Measurements from ENCODE around the gene MEGF11.

Gene MEGF11

GRCh38 chr15:66239514-66239913 lies 14.0 kb downstream of the MEGF11 start:
- TF ChIP-seq, protein P1, sequence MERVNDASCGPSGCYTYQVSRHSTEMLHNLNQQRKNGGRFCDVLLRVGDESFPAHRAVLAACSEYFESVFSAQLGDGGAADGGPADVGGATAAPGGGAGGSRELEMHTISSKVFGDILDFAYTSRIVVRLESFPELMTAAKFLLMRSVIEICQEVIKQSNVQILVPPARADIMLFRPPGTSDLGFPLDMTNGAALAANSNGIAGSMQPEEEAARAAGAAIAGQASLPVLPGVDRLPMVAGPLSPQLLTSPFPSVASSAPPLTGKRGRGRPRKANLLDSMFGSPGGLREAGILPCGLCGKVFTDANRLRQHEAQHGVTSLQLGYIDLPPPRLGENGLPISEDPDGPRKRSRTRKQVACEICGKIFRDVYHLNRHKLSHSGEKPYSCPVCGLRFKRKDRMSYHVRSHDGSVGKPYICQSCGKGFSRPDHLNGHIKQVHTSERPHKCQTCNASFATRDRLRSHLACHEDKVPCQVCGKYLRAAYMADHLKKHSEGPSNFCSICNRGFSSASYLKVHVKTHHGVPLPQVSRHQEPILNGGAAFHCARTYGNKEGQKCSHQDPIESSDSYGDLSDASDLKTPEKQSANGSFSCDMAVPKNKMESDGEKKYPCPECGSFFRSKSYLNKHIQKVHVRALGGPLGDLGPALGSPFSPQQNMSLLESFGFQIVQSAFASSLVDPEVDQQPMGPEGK (CRISPR knock-in tag; IDR thresholded peaks at IDR 0.05; ENCODE audit: borderline replicate concordance) = no peak
- TF ChIP-seq ESRRG (CRISPR knock-in tag; IDR thresholded peaks at IDR 0.05) (no peak), PPARA (CRISPR knock-in tag; IDR thresholded peaks at IDR 0.05; ENCODE audit: borderline replicate concordance) (no peak)
- TF ChIP-seq, protein P2, sequence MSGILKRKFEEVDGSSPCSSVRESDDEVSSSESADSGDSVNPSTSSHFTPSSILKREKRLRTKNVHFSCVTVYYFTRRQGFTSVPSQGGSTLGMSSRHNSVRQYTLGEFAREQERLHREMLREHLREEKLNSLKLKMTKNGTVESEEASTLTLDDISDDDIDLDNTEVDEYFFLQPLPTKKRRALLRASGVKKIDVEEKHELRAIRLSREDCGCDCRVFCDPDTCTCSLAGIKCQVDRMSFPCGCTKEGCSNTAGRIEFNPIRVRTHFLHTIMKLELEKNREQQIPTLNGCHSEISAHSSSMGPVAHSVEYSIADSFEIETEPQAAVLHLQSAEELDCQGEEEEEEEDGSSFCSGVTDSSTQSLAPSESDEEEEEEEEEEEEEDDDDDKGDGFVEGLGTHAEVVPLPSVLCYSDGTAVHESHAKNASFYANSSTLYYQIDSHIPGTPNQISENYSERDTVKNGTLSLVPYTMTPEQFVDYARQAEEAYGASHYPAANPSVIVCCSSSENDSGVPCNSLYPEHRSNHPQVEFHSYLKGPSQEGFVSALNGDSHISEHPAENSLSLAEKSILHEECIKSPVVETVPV (CRISPR knock-in tag; IDR thresholded peaks at IDR 0.05) = no peak
- no peak for ATAC-seq

- TF ChIP-seq TOX (CRISPR knock-in tag; IDR thresholded peaks at IDR 0.05; ENCODE audit: borderline replicate concordance) (no peak), ZNF70 (CRISPR knock-in tag; IDR thresholded peaks at IDR 0.05) (no peak), ZC3H10 (CRISPR knock-in tag; IDR thresholded peaks at IDR 0.05) (no peak)
- no peak for ATAC-seq
Observed at GRCh38 chr15:66238318-66238717, 15.2 kb downstream of the MEGF11 start.

- TF ChIP-seq TOX (CRISPR knock-in tag; IDR thresholded peaks at IDR 0.05; ENCODE audit: borderline replicate concordance) = no peak
- no peak for TF ChIP-seq ZNF8 (CRISPR knock-in tag; IDR thresholded peaks at IDR 0.05)
- TF ChIP-seq SNAI2 (CRISPR knock-in tag; IDR thresholded peaks at IDR 0.05) = no peak
- no peak for TF ChIP-seq ZFP30 (CRISPR knock-in tag; IDR thresholded peaks at IDR 0.05)
- TF ChIP-seq, protein P1 (CRISPR knock-in tag; IDR thresholded peaks at IDR 0.05; ENCODE audit: borderline replicate concordance) = no peak
- no peak for ATAC-seq
Observed at GRCh38 chr15:66237513-66238235, 15.9 kb downstream of the MEGF11 start.

DNA sequence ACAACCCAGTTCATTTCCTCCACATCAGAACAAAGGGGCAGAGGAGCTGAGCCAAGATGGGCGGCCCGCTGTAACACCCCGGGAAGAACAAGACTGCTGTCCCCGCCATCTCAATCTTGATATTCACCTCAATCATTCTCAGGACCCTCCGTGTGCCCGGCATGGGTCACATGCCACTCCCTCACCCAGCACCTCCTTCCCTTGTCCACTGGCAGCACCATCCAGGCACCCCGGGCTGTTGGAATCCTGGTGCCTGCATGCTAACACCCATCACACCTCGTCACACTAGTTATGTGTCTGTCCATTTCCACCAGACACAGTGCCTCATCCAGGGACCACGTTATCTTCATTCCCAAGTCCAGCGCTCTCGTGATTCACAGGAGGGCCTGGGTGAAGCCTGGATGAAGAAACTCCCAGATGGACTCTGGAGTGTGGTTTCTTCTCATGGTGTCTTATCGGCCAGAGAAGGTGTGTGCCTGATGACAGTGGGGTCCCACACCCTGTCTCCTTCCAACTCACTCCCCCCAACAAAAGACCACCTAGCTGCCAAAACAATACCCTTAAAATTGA lies 16.7 kb downstream of the MEGF11 start:
- no peak for ATAC-seq
- TF ChIP-seq SNAI2 (CRISPR knock-in tag; IDR thresholded peaks at IDR 0.05) = no peak
- no peak for TF ChIP-seq ZFP30 (CRISPR knock-in tag; IDR thresholded peaks at IDR 0.05)
- no peak for TF ChIP-seq BACH2 (CRISPR knock-in tag; IDR thresholded peaks at IDR 0.05; ENCODE audit: borderline replicate concordance)
- TF ChIP-seq CSDC2 (CRISPR knock-in tag; IDR thresholded peaks at IDR 0.05) = no peak
- TF ChIP-seq, protein P3, sequence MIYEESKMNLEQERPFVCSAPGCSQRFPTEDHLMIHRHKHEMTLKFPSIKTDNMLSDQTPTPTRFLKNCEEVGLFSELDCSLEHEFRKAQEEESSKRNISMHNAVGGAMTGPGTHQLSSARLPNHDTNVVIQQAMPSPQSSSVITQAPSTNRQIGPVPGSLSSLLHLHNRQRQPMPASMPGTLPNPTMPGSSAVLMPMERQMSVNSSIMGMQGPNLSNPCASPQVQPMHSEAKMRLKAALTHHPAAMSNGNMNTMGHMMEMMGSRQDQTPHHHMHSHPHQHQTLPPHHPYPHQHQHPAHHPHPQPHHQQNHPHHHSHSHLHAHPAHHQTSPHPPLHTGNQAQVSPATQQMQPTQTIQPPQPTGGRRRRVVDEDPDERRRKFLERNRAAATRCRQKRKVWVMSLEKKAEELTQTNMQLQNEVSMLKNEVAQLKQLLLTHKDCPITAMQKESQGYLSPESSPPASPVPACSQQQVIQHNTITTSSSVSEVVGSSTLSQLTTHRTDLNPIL (CRISPR knock-in tag; IDR thresholded peaks at IDR 0.05; ENCODE audit: low read depth) = no peak

DNA sequence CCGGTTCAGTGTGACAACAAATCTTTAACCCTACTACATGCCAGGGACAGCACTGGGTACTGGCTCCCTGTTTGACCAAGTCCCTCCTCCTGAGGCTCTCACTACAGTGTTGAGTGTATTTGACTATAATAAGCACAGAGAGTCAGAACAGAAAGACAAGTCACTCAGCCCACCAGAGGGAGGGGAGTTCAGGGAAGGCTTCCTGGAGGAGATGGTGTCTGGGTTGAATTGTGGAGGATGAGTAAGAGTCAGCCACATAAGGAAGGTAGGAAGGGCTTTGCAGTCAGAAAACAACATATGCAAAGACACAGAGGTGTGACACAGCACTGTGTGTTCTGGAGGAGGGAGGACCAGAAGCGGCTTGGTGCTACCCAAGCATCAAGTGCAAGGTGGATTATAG lies 17.7 kb downstream of the MEGF11 start:
- no peak for TF ChIP-seq BACH2 (CRISPR knock-in tag; IDR thresholded peaks at IDR 0.05; ENCODE audit: borderline replicate concordance)
- no peak for TF ChIP-seq ZNF70 (CRISPR knock-in tag; IDR thresholded peaks at IDR 0.05)
- no peak for TF ChIP-seq SNAI2 (CRISPR knock-in tag; IDR thresholded peaks at IDR 0.05)
- no peak for TF ChIP-seq ESRRG (CRISPR knock-in tag; IDR thresholded peaks at IDR 0.05)
- no peak for TF ChIP-seq POU6F1 (CRISPR knock-in tag; IDR thresholded peaks at IDR 0.05; ENCODE audit: borderline replicate concordance, low read depth)
- TF ChIP-seq, protein P4, sequence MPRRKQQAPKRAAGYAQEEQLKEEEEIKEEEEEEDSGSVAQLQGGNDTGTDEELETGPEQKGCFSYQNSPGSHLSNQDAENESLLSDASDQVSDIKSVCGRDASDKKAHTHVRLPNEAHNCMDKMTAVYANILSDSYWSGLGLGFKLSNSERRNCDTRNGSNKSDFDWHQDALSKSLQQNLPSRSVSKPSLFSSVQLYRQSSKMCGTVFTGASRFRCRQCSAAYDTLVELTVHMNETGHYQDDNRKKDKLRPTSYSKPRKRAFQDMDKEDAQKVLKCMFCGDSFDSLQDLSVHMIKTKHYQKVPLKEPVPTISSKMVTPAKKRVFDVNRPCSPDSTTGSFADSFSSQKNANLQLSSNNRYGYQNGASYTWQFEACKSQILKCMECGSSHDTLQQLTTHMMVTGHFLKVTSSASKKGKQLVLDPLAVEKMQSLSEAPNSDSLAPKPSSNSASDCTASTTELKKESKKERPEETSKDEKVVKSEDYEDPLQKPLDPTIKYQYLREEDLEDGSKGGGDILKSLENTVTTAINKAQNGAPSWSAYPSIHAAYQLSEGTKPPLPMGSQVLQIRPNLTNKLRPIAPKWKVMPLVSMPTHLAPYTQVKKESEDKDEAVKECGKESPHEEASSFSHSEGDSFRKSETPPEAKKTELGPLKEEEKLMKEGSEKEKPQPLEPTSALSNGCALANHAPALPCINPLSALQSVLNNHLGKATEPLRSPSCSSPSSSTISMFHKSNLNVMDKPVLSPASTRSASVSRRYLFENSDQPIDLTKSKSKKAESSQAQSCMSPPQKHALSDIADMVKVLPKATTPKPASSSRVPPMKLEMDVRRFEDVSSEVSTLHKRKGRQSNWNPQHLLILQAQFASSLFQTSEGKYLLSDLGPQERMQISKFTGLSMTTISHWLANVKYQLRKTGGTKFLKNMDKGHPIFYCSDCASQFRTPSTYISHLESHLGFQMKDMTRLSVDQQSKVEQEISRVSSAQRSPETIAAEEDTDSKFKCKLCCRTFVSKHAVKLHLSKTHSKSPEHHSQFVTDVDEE (CRISPR knock-in tag; IDR thresholded peaks at IDR 0.05) = no peak
- no peak for TF ChIP-seq ZNF8 (CRISPR knock-in tag; IDR thresholded peaks at IDR 0.05)
- no peak for TF ChIP-seq ISL1 (CRISPR knock-in tag; IDR thresholded peaks at IDR 0.05)
- ATAC-seq = no peak
